Suprapubic skin (tissue), 4 donors: Measurements from ENCODE around the gene PCNT. TPM values are rescaled to one million over a fixed set of nuclear protein-coding genes. Genes with fewer than 3 reads are reported as not detected.
"Not testable (repeated sequence)": the region's sequence is repeated elsewhere in the genome, so short reads cannot be mapped to it uniquely, and the experiment has no call there.

ENCODE experiments used
- DNase-seq, 2 donors: peaks; one replicate each; pipeline ENCODE4 v3.0.0-alpha.2; 2019; ENCODE audit warnings: low spot score in 2 of 2
- H3K27ac ChIP-seq: fragments of 200-600 bp; sonication (generic); one replicate; pipeline ENCODE4 v1.5.1; 2019
- H3K27me3 ChIP-seq: fragments of 200-600 bp; sonication (generic); one replicate; pipeline ENCODE4 v1.5.1; 2019
- H3K36me3 ChIP-seq: fragments of 200-600 bp; sonication (generic); one replicate; pipeline ENCODE4 v1.5.1; 2019
- H3K4me1 ChIP-seq: fragments of 200-600 bp; sonication (generic); one replicate; pipeline ENCODE4 v1.5.1; 2019
- H3K4me3 ChIP-seq: fragments of 200-600 bp; sonication (generic); one replicate; pipeline ENCODE4 v1.5.1; 2019; ENCODE audit warnings: mild to moderate bottlenecking
- H3K9me3 ChIP-seq: fragments of 200-600 bp; sonication (generic); one replicate; pipeline ENCODE4 v1.5.1; 2019
- EP300 ChIP-seq: sonication (generic); formaldehyde crosslinking; IDR thresholded peaks from one replicate; pipeline ENCODE4 v1.6.1; 2017; ENCODE audit warnings: antibody characterized with exemption
- POLR2A ChIP-seq, 2 donors: fragments of 450-650 bp; IDR thresholded peaks; one replicate each; pipeline ENCODE4 v1.6.1; 2017; ENCODE audit warnings: antibody characterized with exemption in 2 of 2, mild to moderate bottlenecking in 2 of 2, moderate library complexity in 2 of 2
- POLR2AphosphoS5 ChIP-seq, 3 donors: sonication (generic); formaldehyde crosslinking; IDR thresholded peaks; one replicate each; pipeline ENCODE4 v1.6.1; 2017; ENCODE audit warnings: antibody characterized with exemption in 3 of 3
- WGBS: methylation state at CpG from one replicate; pipeline ENCODE4 v1.1.5; 2018; 5-methylcytosine and 5-hydroxymethylcytosine counted together
- total RNA-seq, 4 donors: library from RNA; depleted of rRNA; stranded (reverse); fragments of >200 nt; gene quantifications; one replicate each; pipeline ENCODE4 v1.1.0, GENCODE V29; 2016
- TF ChIP-seq, protein P1 (sequence below), 2 donors: fragments of 200-600 bp in 1 of 2; fragments of 450-650 bp in 1 of 2; sonication (generic) in 1 of 2; IDR thresholded peaks; one replicate each; pipeline ENCODE4 v1.5.1; 2016 to 2019; ENCODE audit warnings: antibody characterized with exemption in 2 of 2, mild to moderate bottlenecking in 1 of 2, moderate library complexity in 1 of 2

The PCNT gene
- total RNA-seq, 4 donors from 2014 or later, result 27.4 to 65.2 (median 47.0) TPM

GRCh38 chr21:46431448-46431847, 107.5 kb downstream of the PCNT start:
- DNase-seq, result no peak
- H3K27ac ChIP-seq, result no peak overlapping the region
- H3K4me1 ChIP-seq, result no peaks in the 10 kb centered on the region
- peaks cover 94% of the 10 kb centered on the region for H3K36me3 ChIP-seq
- H3K9me3 ChIP-seq, result no peaks in the 10 kb centered on the region
- TF ChIP-seq POLR2AphosphoS5 (IDR thresholded peaks at IDR 0.05), result no peak
- TF ChIP-seq, protein P1, sequence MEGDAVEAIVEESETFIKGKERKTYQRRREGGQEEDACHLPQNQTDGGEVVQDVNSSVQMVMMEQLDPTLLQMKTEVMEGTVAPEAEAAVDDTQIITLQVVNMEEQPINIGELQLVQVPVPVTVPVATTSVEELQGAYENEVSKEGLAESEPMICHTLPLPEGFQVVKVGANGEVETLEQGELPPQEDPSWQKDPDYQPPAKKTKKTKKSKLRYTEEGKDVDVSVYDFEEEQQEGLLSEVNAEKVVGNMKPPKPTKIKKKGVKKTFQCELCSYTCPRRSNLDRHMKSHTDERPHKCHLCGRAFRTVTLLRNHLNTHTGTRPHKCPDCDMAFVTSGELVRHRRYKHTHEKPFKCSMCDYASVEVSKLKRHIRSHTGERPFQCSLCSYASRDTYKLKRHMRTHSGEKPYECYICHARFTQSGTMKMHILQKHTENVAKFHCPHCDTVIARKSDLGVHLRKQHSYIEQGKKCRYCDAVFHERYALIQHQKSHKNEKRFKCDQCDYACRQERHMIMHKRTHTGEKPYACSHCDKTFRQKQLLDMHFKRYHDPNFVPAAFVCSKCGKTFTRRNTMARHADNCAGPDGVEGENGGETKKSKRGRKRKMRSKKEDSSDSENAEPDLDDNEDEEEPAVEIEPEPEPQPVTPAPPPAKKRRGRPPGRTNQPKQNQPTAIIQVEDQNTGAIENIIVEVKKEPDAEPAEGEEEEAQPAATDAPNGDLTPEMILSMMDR (IDR thresholded peaks at IDR 0.05), result no peak
- no peak for TF ChIP-seq POLR2A (IDR thresholded peaks at IDR 0.05)
- no peak for TF ChIP-seq EP300
- no peak overlapping the region for H3K4me3 ChIP-seq
- WGBS, result 92% methylated on average over 20 of the region's 21 CpGs
- H3K27me3 ChIP-seq, result no peaks in the 10 kb centered on the region

- Histone ChIP-seq H3K36me3 (peaks cover 94% of the 10 kb centered on the region), H3K4me3 (no peak overlapping the region), H3K27ac (no peak overlapping the region), H3K9me3 (no peaks in the 10 kb centered on the region), H3K4me1 (no peaks in the 10 kb centered on the region), H3K27me3 (no peaks in the 10 kb centered on the region)
- DNase-seq, result no peak
- TF ChIP-seq POLR2AphosphoS5 (IDR thresholded peaks at IDR 0.05) (no peak), POLR2A (IDR thresholded peaks at IDR 0.05) (no peak), EP300 (no peak)
- TF ChIP-seq, protein P1 (IDR thresholded peaks at IDR 0.05), result no peak
- 85% methylated on average over 22 of the region's 22 CpGs for WGBS
Measured at GRCh38 chr21:46431884-46432488, 108.0 kb downstream of the PCNT start.

DNA sequence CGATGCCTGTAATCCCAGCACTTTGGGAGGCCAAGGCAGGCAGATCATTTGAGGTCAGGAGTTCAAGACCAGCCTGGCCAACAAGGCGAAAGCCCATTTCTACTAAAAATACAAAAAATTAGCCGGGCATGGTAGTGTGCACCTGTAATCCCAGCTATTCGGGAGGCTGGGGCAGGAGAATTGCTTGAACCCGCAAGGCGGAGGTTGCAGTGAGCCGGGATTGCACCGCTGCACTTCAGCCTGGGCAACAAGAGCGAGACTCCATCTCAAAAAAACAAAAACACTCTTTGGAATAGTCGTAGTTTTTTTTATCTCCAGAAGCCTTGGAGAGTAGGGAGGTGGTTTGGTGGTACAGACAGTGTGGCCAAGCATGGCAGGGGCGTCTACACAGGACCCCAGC, 109.2 kb downstream of the PCNT start:
- WGBS, result 84% methylated on average over 11 of the region's 11 CpGs
- H3K4me3 ChIP-seq, H3K9me3 ChIP-seq, H3K4me1 ChIP-seq, H3K27me3 ChIP-seq, DNase-seq, H3K27ac ChIP-seq: not testable (repeated sequence)
- peaks cover 94% of the 10 kb centered on the region for H3K36me3 ChIP-seq

DNA sequence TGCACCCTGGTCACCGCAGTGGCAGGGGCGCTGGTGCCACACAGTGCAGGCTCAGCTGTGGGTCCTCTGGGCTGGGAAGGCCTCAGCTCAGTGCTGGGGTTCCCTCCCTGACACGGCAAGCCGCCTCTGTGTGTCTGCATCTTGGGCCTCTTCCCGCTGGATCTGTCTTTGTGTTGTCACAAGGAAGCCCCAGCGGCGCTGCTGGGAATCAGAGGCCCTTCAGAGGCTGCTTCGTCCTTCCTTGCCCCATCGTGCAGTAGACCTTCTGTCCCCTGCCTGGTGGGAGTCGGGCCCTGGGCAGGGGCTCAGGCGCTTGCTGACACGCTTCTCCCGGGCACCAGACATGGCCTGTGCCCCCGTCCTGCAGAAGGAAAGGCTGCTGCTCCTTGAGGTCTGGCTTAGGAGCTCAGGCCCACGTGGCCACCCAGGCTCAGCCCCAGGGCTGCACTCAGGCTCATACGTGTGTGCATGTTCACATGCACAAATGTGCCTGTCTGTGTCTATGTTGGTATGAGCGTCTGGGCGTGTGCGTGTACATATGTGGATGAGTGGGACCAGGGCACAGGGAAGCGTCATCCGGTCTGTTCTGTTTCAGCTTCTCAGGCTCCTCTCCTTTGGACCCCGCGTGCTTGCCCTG, 110.5 kb downstream of the PCNT start:
- peaks cover 92% of the 10 kb centered on the region for H3K36me3 ChIP-seq
- H3K9me3 ChIP-seq, result no peaks in the 10 kb centered on the region
- no peaks in the 10 kb centered on the region for H3K4me1 ChIP-seq
- H3K4me3 ChIP-seq, result no peak overlapping the region
- TF ChIP-seq POLR2A (IDR thresholded peaks at IDR 0.05) (no peak), EP300 (no peak), POLR2AphosphoS5 (IDR thresholded peaks at IDR 0.05) (no peak)
- TF ChIP-seq, protein P1 (IDR thresholded peaks at IDR 0.05), result no peak
- DNase-seq, result no peak
- 98% methylated on average over 21 of the region's 23 CpGs for WGBS
- H3K27ac ChIP-seq, result no peak overlapping the region
- no peaks in the 10 kb centered on the region for H3K27me3 ChIP-seq

GRCh38 chr21:46435786-46436227, 111.9 kb downstream of the PCNT start:
- H3K9me3 ChIP-seq, result no peaks in the 10 kb centered on the region
- H3K4me1 ChIP-seq, result no peaks in the 10 kb centered on the region
- no peak overlapping the region for H3K4me3 ChIP-seq
- WGBS, result 95% methylated on average over 29 of the region's 29 CpGs
- peaks cover 92% of the 10 kb centered on the region for H3K36me3 ChIP-seq
- no peak overlapping the region for H3K27ac ChIP-seq
- H3K27me3 ChIP-seq, result no peaks in the 10 kb centered on the region
- TF ChIP-seq, protein P1 (IDR thresholded peaks at IDR 0.05), result no peak
- TF ChIP-seq EP300 (no peak), POLR2AphosphoS5 (IDR thresholded peaks at IDR 0.05) (no peak), POLR2A (IDR thresholded peaks at IDR 0.05) (no peak)
- DNase-seq, result no peak
